Panc1 (cell line): Measurements from ENCODE around the gene TNRC6A.

Source experiments
- TF ChIP-seq, protein P1 (sequence below): fragments of 450-650 bp; IDR thresholded peaks from 2 replicates; pipeline ENCODE4 v1.5.1; 2017; ENCODE audit warnings: mild to moderate bottlenecking
- TF ChIP-seq, protein P2 (sequence below), 2 experiments: IDR thresholded peaks; 2 replicates each; pipeline ENCODE4 v1.6.1; 2011 to 2012; ENCODE audit warnings: low read depth in 2 of 2, control low read depth in 1 of 2, low read length in 1 of 2, mild to moderate bottlenecking in 1 of 2, moderate library complexity in 1 of 2; ENCODE audit not compliant: insufficient read depth in 1 of 2

DNA sequence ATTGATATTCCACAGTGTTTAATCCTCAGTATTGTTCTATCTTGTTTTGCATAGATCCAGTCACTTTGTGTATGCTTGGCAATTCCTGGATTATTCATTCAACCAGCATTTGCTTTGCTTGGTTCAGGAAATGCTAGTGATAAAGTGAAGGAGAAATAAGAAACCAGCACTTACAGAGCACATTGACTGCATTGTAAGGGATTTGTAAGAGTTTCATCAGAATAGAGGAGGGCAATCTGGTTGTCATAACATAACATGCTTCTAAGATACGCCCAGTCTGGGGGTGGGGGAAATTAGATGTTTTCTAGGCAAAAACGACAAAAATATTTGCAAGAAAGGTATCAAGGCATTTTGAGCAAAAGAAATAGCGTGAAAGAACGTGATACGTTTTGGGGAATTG is 40.4 kb downstream of the TNRC6A start:
- TF ChIP-seq, protein P1, sequence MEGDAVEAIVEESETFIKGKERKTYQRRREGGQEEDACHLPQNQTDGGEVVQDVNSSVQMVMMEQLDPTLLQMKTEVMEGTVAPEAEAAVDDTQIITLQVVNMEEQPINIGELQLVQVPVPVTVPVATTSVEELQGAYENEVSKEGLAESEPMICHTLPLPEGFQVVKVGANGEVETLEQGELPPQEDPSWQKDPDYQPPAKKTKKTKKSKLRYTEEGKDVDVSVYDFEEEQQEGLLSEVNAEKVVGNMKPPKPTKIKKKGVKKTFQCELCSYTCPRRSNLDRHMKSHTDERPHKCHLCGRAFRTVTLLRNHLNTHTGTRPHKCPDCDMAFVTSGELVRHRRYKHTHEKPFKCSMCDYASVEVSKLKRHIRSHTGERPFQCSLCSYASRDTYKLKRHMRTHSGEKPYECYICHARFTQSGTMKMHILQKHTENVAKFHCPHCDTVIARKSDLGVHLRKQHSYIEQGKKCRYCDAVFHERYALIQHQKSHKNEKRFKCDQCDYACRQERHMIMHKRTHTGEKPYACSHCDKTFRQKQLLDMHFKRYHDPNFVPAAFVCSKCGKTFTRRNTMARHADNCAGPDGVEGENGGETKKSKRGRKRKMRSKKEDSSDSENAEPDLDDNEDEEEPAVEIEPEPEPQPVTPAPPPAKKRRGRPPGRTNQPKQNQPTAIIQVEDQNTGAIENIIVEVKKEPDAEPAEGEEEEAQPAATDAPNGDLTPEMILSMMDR, result no peak
- TF ChIP-seq, protein P2, sequence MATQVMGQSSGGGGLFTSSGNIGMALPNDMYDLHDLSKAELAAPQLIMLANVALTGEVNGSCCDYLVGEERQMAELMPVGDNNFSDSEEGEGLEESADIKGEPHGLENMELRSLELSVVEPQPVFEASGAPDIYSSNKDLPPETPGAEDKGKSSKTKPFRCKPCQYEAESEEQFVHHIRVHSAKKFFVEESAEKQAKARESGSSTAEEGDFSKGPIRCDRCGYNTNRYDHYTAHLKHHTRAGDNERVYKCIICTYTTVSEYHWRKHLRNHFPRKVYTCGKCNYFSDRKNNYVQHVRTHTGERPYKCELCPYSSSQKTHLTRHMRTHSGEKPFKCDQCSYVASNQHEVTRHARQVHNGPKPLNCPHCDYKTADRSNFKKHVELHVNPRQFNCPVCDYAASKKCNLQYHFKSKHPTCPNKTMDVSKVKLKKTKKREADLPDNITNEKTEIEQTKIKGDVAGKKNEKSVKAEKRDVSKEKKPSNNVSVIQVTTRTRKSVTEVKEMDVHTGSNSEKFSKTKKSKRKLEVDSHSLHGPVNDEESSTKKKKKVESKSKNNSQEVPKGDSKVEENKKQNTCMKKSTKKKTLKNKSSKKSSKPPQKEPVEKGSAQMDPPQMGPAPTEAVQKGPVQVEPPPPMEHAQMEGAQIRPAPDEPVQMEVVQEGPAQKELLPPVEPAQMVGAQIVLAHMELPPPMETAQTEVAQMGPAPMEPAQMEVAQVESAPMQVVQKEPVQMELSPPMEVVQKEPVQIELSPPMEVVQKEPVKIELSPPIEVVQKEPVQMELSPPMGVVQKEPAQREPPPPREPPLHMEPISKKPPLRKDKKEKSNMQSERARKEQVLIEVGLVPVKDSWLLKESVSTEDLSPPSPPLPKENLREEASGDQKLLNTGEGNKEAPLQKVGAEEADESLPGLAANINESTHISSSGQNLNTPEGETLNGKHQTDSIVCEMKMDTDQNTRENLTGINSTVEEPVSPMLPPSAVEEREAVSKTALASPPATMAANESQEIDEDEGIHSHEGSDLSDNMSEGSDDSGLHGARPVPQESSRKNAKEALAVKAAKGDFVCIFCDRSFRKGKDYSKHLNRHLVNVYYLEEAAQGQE (IDR thresholded peaks at IDR 0.05; ENCODE audit: insufficient read depth in 1 of 2, low read depth in 2 of 2, low read length in 1 of 2), result no peak
